ENCODE measurements around the gene ALDOB.

ALDOB gene

GRCh38 chr9:101381118-101381517 is 54.5 kb downstream of the ALDOB start:
- no peak for DNase-seq

GRCh38 chr9:101380295-101380694 is 55.3 kb downstream of the ALDOB start:
- DNase-seq: no peak

GRCh38 chr9:101376111-101376848 is 59.3 kb downstream of the ALDOB start:
- DNase-seq: no peak

GRCh38 chr9:101375546-101375945 is 60.0 kb downstream of the ALDOB start:
- no peak for DNase-seq

GRCh38 chr9:101372327-101373118 is 63.1 kb downstream of the ALDOB start:
- DNase-seq: no peak

GRCh38 chr9:101371813-101372212 is 63.8 kb downstream of the ALDOB start:
- no peak for DNase-seq

Data from left hindlimb (tissue), 1 donor.